ENCODE results near the gene ITPK1. TPM values are rescaled to one million over a fixed set of nuclear protein-coding genes. Genes with fewer than 3 reads are reported as not detected.

Gene ITPK1
- total RNA-seq, 1 experiment from 2014 or later = 53.2 TPM

GRCh38 chr14:92960706-92961566 lies 154.8 kb downstream of the ITPK1 start:
- in situ Hi-C loops (cut with HindIII; ENCODE audit: low pct_unique_long_range_greater_than_20kb, low sequenced_read_pairs) = no loop called here
- no peak for DNase-seq (ENCODE audit: low read depth)

GRCh38 chr14:92959761-92960680 lies 155.7 kb downstream of the ITPK1 start:
- DNase-seq (ENCODE audit: low read depth) = no peak
- in situ Hi-C loops (cut with HindIII; ENCODE audit: low pct_unique_long_range_greater_than_20kb, low sequenced_read_pairs) = no loop called here

- DNase-seq (ENCODE audit: low read depth) = no peak
- in situ Hi-C loops (cut with HindIII; ENCODE audit: low pct_unique_long_range_greater_than_20kb, low sequenced_read_pairs) = no loop called here
Observed at GRCh38 chr14:92959189-92959531, 156.6 kb downstream of the ITPK1 start.

- in situ Hi-C loops (cut with HindIII; ENCODE audit: low pct_unique_long_range_greater_than_20kb, low sequenced_read_pairs) = no loop called here
- no peak for DNase-seq (ENCODE audit: low read depth)
Observed at GRCh38 chr14:92958373-92959188, 157.1 kb downstream of the ITPK1 start.

GRCh38 chr14:92956961-92957360 lies 158.8 kb downstream of the ITPK1 start:
- in situ Hi-C loops (cut with HindIII; ENCODE audit: low pct_unique_long_range_greater_than_20kb, low sequenced_read_pairs) = no loop called here
- DNase-seq (ENCODE audit: low read depth) = no peak

GRCh38 chr14:92955381-92955780 lies 160.3 kb downstream of the ITPK1 start:
- DNase-seq (ENCODE audit: low read depth) = no peak
- in situ Hi-C loops (cut with HindIII; ENCODE audit: low pct_unique_long_range_greater_than_20kb, low sequenced_read_pairs) = no loop called here

- no peak for DNase-seq (ENCODE audit: low read depth)
- in situ Hi-C loops (cut with HindIII; ENCODE audit: low pct_unique_long_range_greater_than_20kb, low sequenced_read_pairs) = no loop called here
Observed at GRCh38 chr14:92954933-92955332, 160.8 kb downstream of the ITPK1 start.

GRCh38 chr14:92953526-92953925 lies 162.2 kb downstream of the ITPK1 start:
- DNase-seq (ENCODE audit: low read depth) = no peak
- in situ Hi-C loops (cut with HindIII; ENCODE audit: low pct_unique_long_range_greater_than_20kb, low sequenced_read_pairs) = no loop called here

- no peak for DNase-seq (ENCODE audit: low read depth)
- in situ Hi-C loops (cut with HindIII; ENCODE audit: low pct_unique_long_range_greater_than_20kb, low sequenced_read_pairs) = no loop called here
Observed at GRCh38 chr14:92952481-92953298, 163.0 kb downstream of the ITPK1 start.

- in situ Hi-C loops (cut with HindIII; ENCODE audit: low pct_unique_long_range_greater_than_20kb, low sequenced_read_pairs) = no loop called here
- DNase-seq (ENCODE audit: low read depth) = peak; percentile 52
Observed at GRCh38 chr14:92951912-92952471, 163.7 kb downstream of the ITPK1 start.

GRCh38 chr14:92951261-92951660 lies 164.5 kb downstream of the ITPK1 start:
- no peak for DNase-seq (ENCODE audit: low read depth)
- in situ Hi-C loops (cut with HindIII; ENCODE audit: low pct_unique_long_range_greater_than_20kb, low sequenced_read_pairs) = no loop called here

- in situ Hi-C loops (cut with HindIII; ENCODE audit: low pct_unique_long_range_greater_than_20kb, low sequenced_read_pairs) = no loop called here
Observed at GRCh38 chr14:92950773-92951172, 165.0 kb downstream of the ITPK1 start.

GRCh38 chr14:92950193-92950540 lies 165.6 kb downstream of the ITPK1 start:
- no peak for DNase-seq (ENCODE audit: low read depth)
- in situ Hi-C loops (cut with HindIII; ENCODE audit: low pct_unique_long_range_greater_than_20kb, low sequenced_read_pairs) = no loop called here

More at GRCh38 chr14:92950773-92951172, 165.0 kb downstream of the ITPK1 start:
- no peak for DNase-seq (ENCODE audit: low read depth)

- in situ Hi-C loops (cut with HindIII; ENCODE audit: low pct_unique_long_range_greater_than_20kb, low sequenced_read_pairs) = no loop called here
- DNase-seq (ENCODE audit: low read depth) = no peak
Observed at GRCh38 chr14:92949496-92950192, 166.1 kb downstream of the ITPK1 start.

- DNase-seq (ENCODE audit: low read depth) = no peak
- in situ Hi-C loops (cut with HindIII; ENCODE audit: low pct_unique_long_range_greater_than_20kb, low sequenced_read_pairs) = no loop called here
Observed at GRCh38 chr14:92948647-92949046, 167.1 kb downstream of the ITPK1 start.

- in situ Hi-C loops (cut with HindIII; ENCODE audit: low pct_unique_long_range_greater_than_20kb, low sequenced_read_pairs) = no loop called here
- DNase-seq (ENCODE audit: low read depth) = no peak
Observed at GRCh38 chr14:92946847-92947545, 168.7 kb downstream of the ITPK1 start.

Data from Caki2 (cell line).